ENCODE results near the gene CCL2.
"Not testable (repeated sequence)": the region's sequence is repeated elsewhere in the genome, so short reads cannot be mapped to it uniquely, and the experiment has no call there.

The CCL2 gene

GRCh38 chr17:34226744-34227034 is 28.4 kb upstream of the CCL2 start:
- no peak overlapping the region for H3K4me2 ChIP-seq (ENCODE audit: low read length, poor library complexity, severe bottlenecking)
- H3K27me3 ChIP-seq (ENCODE audit: control insufficient read depth in 1 of 2, insufficient read depth in 1 of 2, low read length in 2 of 2), result no peaks in the 10 kb centered on the region
- no peak overlapping the region for H4K8ac ChIP-seq (ENCODE audit: low read length)
- no peak overlapping the region for H3K4me3 ChIP-seq (ENCODE audit: insufficient read depth in 1 of 2, low read depth in 1 of 2, low read length in 2 of 2)
- no peak overlapping the region for H2BK12ac ChIP-seq (ENCODE audit: low read length in 2 of 2)
- no peak overlapping the region for H3K23ac ChIP-seq (ENCODE audit: low read length in 2 of 2)
- H2BK120ac ChIP-seq (ENCODE audit: low read depth, low read length), result no peak overlapping the region
- no peak overlapping the region for H2AFZ ChIP-seq (ENCODE audit: low read depth, low read length)
- H2AK5ac ChIP-seq (ENCODE audit: low read length, severe bottlenecking), result no peak overlapping the region
- H2BK15ac ChIP-seq (ENCODE audit: low read depth, poor library complexity, severe bottlenecking), result no peak overlapping the region
- H3K4me1 ChIP-seq (ENCODE audit: control insufficient read depth, insufficient read depth, low read depth, low read length), result no peaks in the 10 kb centered on the region
- no peak overlapping the region for H3K27ac ChIP-seq (ENCODE audit: low read length, poor library complexity, severe bottlenecking)
- peaks cover 5% of the 10 kb centered on the region for H3K9me3 ChIP-seq (ENCODE audit: control insufficient read depth, low read length)
- H2BK5ac ChIP-seq (ENCODE audit: low read depth, low read length, poor library complexity, severe bottlenecking), result no peak overlapping the region
- H3K79me1 ChIP-seq (replicated peaks; ENCODE audit: low read length, poor library complexity, severe bottlenecking), result no peaks in the 10 kb centered on the region
- H3K18ac ChIP-seq (ENCODE audit: low read depth in 1 of 2, low read length in 2 of 2), result no peak overlapping the region
- H3K9ac ChIP-seq (ENCODE audit: low read length), result no peak overlapping the region
- H3K4ac ChIP-seq (ENCODE audit: low read depth in 1 of 2, low read length in 2 of 2), result no peak overlapping the region
- no peak overlapping the region for H3K14ac ChIP-seq (ENCODE audit: low read length in 2 of 2)
- H3K36me3 ChIP-seq (ENCODE audit: control insufficient read depth in 1 of 2, insufficient read depth in 2 of 2, low read depth in 1 of 2, low read length in 2 of 2), result no peaks in the 10 kb centered on the region
- no peak overlapping the region for H4K91ac ChIP-seq (ENCODE audit: low read length)
- no peak for DNase-seq

- not testable (repeated sequence) for H2BK15ac ChIP-seq (ENCODE audit: low read depth, poor library complexity, severe bottlenecking); H3K4me2 ChIP-seq (ENCODE audit: low read length, poor library complexity, severe bottlenecking); H4K91ac ChIP-seq (ENCODE audit: low read length); H3K79me1 ChIP-seq (replicated peaks; ENCODE audit: low read length, poor library complexity, severe bottlenecking); H3K4me1 ChIP-seq (ENCODE audit: control insufficient read depth, insufficient read depth, low read depth, low read length); H3K9me3 ChIP-seq (ENCODE audit: control insufficient read depth, low read length); H3K4ac ChIP-seq (ENCODE audit: low read depth in 1 of 2, low read length in 2 of 2); H3K23ac ChIP-seq (ENCODE audit: low read length in 2 of 2); H3K4me3 ChIP-seq (ENCODE audit: insufficient read depth in 1 of 2, low read depth in 1 of 2, low read length in 2 of 2); H2AK5ac ChIP-seq (ENCODE audit: low read length, severe bottlenecking); H3K9ac ChIP-seq (ENCODE audit: low read length); H2BK5ac ChIP-seq (ENCODE audit: low read depth, low read length, poor library complexity, severe bottlenecking); H2BK12ac ChIP-seq (ENCODE audit: low read length in 2 of 2); H3K27me3 ChIP-seq (ENCODE audit: control insufficient read depth in 1 of 2, insufficient read depth in 1 of 2, low read length in 2 of 2); H4K8ac ChIP-seq (ENCODE audit: low read length); H2BK120ac ChIP-seq (ENCODE audit: low read depth, low read length); H3K36me3 ChIP-seq (ENCODE audit: control insufficient read depth in 1 of 2, insufficient read depth in 2 of 2, low read depth in 1 of 2, low read length in 2 of 2); H3K18ac ChIP-seq (ENCODE audit: low read depth in 1 of 2, low read length in 2 of 2); DNase-seq; H3K27ac ChIP-seq (ENCODE audit: low read length, poor library complexity, severe bottlenecking); H2AFZ ChIP-seq (ENCODE audit: low read depth, low read length); H3K14ac ChIP-seq (ENCODE audit: low read length in 2 of 2)
- WGBS, result 61% methylated on average over 2 of the region's 2 CpGs
Measured at GRCh38 chr17:34227293-34227692, 27.8 kb upstream of the CCL2 start.

GRCh38 chr17:34227707-34228106 is 27.4 kb upstream of the CCL2 start:
- H3K79me1 ChIP-seq (replicated peaks; ENCODE audit: low read length, poor library complexity, severe bottlenecking), result no peaks in the 10 kb centered on the region
- no peak overlapping the region for H2AFZ ChIP-seq (ENCODE audit: low read depth, low read length)
- H3K4me2 ChIP-seq (ENCODE audit: low read length, poor library complexity, severe bottlenecking), result no peak overlapping the region
- H3K9me3 ChIP-seq (ENCODE audit: control insufficient read depth, low read length), result peaks cover 5% of the 10 kb centered on the region
- H4K91ac ChIP-seq (ENCODE audit: low read length), result no peak overlapping the region
- no peak for DNase-seq
- H3K4me3 ChIP-seq (ENCODE audit: insufficient read depth in 1 of 2, low read depth in 1 of 2, low read length in 2 of 2), result no peak overlapping the region
- no peak overlapping the region for H3K14ac ChIP-seq (ENCODE audit: low read length in 2 of 2)
- H4K8ac ChIP-seq (ENCODE audit: low read length), result no peak overlapping the region
- no peak overlapping the region for H3K27ac ChIP-seq (ENCODE audit: low read length, poor library complexity, severe bottlenecking)
- H2BK12ac ChIP-seq (ENCODE audit: low read length in 2 of 2), result no peak overlapping the region
- no peaks in the 10 kb centered on the region for H3K27me3 ChIP-seq (ENCODE audit: control insufficient read depth in 1 of 2, insufficient read depth in 1 of 2, low read length in 2 of 2)
- no peak overlapping the region for H3K9ac ChIP-seq (ENCODE audit: low read length)
- H2BK120ac ChIP-seq (ENCODE audit: low read depth, low read length), result no peak overlapping the region
- H3K4ac ChIP-seq (ENCODE audit: low read depth in 1 of 2, low read length in 2 of 2), result no peak overlapping the region
- no peak overlapping the region for H2BK15ac ChIP-seq (ENCODE audit: low read depth, poor library complexity, severe bottlenecking)
- no peak overlapping the region for H2AK5ac ChIP-seq (ENCODE audit: low read length, severe bottlenecking)
- no peaks in the 10 kb centered on the region for H3K4me1 ChIP-seq (ENCODE audit: control insufficient read depth, insufficient read depth, low read depth, low read length)
- H3K18ac ChIP-seq (ENCODE audit: low read depth in 1 of 2, low read length in 2 of 2), result no peak overlapping the region
- WGBS, result 73% methylated on average over 3 of the region's 3 CpGs
- H3K23ac ChIP-seq (ENCODE audit: low read length in 2 of 2), result no peak overlapping the region
- no peak overlapping the region for H2BK5ac ChIP-seq (ENCODE audit: low read depth, low read length, poor library complexity, severe bottlenecking)
- no peaks in the 10 kb centered on the region for H3K36me3 ChIP-seq (ENCODE audit: control insufficient read depth in 1 of 2, insufficient read depth in 2 of 2, low read depth in 1 of 2, low read length in 2 of 2)

GRCh38 chr17:34228781-34229180 is 26.3 kb upstream of the CCL2 start:
- Histone ChIP-seq H2BK12ac (ENCODE audit: low read length in 2 of 2) (no peak overlapping the region), H3K79me1 (replicated peaks; ENCODE audit: low read length, poor library complexity, severe bottlenecking) (no peaks in the 10 kb centered on the region), H4K8ac (ENCODE audit: low read length) (no peak overlapping the region), H3K18ac (ENCODE audit: low read depth in 1 of 2, low read length in 2 of 2) (no peak overlapping the region), H3K27me3 (ENCODE audit: control insufficient read depth in 1 of 2, insufficient read depth in 1 of 2, low read length in 2 of 2) (no peaks in the 10 kb centered on the region), H3K36me3 (ENCODE audit: control insufficient read depth in 1 of 2, insufficient read depth in 2 of 2, low read depth in 1 of 2, low read length in 2 of 2) (no peaks in the 10 kb centered on the region), H2BK15ac (ENCODE audit: low read depth, poor library complexity, severe bottlenecking) (no peak overlapping the region), H3K9me3 (ENCODE audit: control insufficient read depth, low read length) (peaks cover 5% of the 10 kb centered on the region), H3K23ac (ENCODE audit: low read length in 2 of 2) (no peak overlapping the region), H2AFZ (ENCODE audit: low read depth, low read length) (no peak overlapping the region), H3K27ac (ENCODE audit: low read length, poor library complexity, severe bottlenecking) (no peak overlapping the region), H3K9ac (ENCODE audit: low read length) (no peak overlapping the region), H2BK120ac (ENCODE audit: low read depth, low read length) (no peak overlapping the region), H3K4me1 (ENCODE audit: control insufficient read depth, insufficient read depth, low read depth, low read length) (no peaks in the 10 kb centered on the region), H3K4me2 (ENCODE audit: low read length, poor library complexity, severe bottlenecking) (no peak overlapping the region), H2AK5ac (ENCODE audit: low read length, severe bottlenecking) (no peak overlapping the region), H2BK5ac (ENCODE audit: low read depth, low read length, poor library complexity, severe bottlenecking) (no peak overlapping the region), H3K4me3 (ENCODE audit: insufficient read depth in 1 of 2, low read depth in 1 of 2, low read length in 2 of 2) (no peak overlapping the region), H3K14ac (ENCODE audit: low read length in 2 of 2) (no peak overlapping the region), H3K4ac (ENCODE audit: low read depth in 1 of 2, low read length in 2 of 2) (no peak overlapping the region), H4K91ac (ENCODE audit: low read length) (no peak overlapping the region)
- 72% methylated on average over 4 of the region's 4 CpGs for WGBS
- no peak for DNase-seq
